Stimulated activated CD8-positive, alpha-beta memory T cell treated with anti-CD3 and anti-CD28 coated beads, Interleukin-12 subunit alpha, Interleukin-12 subunit beta, amount 100 ng/mL, for 24 hours (primary cell): ENCODE data around the gene CHST15.

Source experiments
- DNase-seq: peaks from one replicate; pipeline ENCODE4 v3.0.0-alpha.2; 2020; ENCODE audit errors: extremely low read depth

The CHST15 gene

GRCh38 chr10:124011464-124011863 is 81.9 kb downstream of the CHST15 start:
- no peak for DNase-seq

- DNase-seq = no peak
These were observed 82.8 kb downstream of the CHST15 start for GRCh38 chr10:124010563-124011131.

- DNase-seq = no peak
These were observed 83.4 kb downstream of the CHST15 start for GRCh38 chr10:124010024-124010423.

GRCh38 chr10:124009231-124010015 is 84.0 kb downstream of the CHST15 start:
- DNase-seq = no peak

GRCh38 chr10:124008681-124009080 is 84.7 kb downstream of the CHST15 start:
- DNase-seq = no peak

- no peak for DNase-seq
These were observed 85.2 kb downstream of the CHST15 start for GRCh38 chr10:124008187-124008586.

- no peak for DNase-seq
These were observed 85.6 kb downstream of the CHST15 start for GRCh38 chr10:124007773-124008145.

- DNase-seq = no peak
These were observed 86.2 kb downstream of the CHST15 start for GRCh38 chr10:124007102-124007772.

- no peak for DNase-seq
These were observed 86.9 kb downstream of the CHST15 start for GRCh38 chr10:124006526-124006925.

GRCh38 chr10:124005991-124006392 is 87.4 kb downstream of the CHST15 start:
- no peak for DNase-seq

- DNase-seq = no peak
These were observed 88.3 kb downstream of the CHST15 start for GRCh38 chr10:124005091-124005490.

- no peak for DNase-seq
These were observed 88.8 kb downstream of the CHST15 start for GRCh38 chr10:124004663-124005004.

- DNase-seq = no peak
These were observed 89.3 kb downstream of the CHST15 start for GRCh38 chr10:124003871-124004662.

- DNase-seq = no peak
These were observed 89.9 kb downstream of the CHST15 start for GRCh38 chr10:124003481-124003870.

GRCh38 chr10:124003070-124003419 is 90.4 kb downstream of the CHST15 start:
- no peak for DNase-seq

GRCh38 chr10:124002391-124003069 is 90.9 kb downstream of the CHST15 start:
- no peak for DNase-seq

- no peak for DNase-seq
These were observed 91.8 kb downstream of the CHST15 start for GRCh38 chr10:124001391-124002148.

GRCh38 chr10:124000792-124001201 is 92.6 kb downstream of the CHST15 start:
- DNase-seq = no peak

- no peak for DNase-seq
These were observed 93.3 kb downstream of the CHST15 start for GRCh38 chr10:123999956-124000615.

GRCh38 chr10:123999261-123999660 is 94.1 kb downstream of the CHST15 start:
- no peak for DNase-seq
